Measurements from ENCODE around the gene GBP5.
"Not testable (repeated sequence)": the region's sequence is repeated elsewhere in the genome, so short reads cannot be mapped to it uniquely, and the experiment has no call there.

Gene GBP5, protein sequence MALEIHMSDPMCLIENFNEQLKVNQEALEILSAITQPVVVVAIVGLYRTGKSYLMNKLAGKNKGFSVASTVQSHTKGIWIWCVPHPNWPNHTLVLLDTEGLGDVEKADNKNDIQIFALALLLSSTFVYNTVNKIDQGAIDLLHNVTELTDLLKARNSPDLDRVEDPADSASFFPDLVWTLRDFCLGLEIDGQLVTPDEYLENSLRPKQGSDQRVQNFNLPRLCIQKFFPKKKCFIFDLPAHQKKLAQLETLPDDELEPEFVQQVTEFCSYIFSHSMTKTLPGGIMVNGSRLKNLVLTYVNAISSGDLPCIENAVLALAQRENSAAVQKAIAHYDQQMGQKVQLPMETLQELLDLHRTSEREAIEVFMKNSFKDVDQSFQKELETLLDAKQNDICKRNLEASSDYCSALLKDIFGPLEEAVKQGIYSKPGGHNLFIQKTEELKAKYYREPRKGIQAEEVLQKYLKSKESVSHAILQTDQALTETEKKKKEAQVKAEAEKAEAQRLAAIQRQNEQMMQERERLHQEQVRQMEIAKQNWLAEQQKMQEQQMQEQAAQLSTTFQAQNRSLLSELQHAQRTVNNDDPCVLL

DNA sequence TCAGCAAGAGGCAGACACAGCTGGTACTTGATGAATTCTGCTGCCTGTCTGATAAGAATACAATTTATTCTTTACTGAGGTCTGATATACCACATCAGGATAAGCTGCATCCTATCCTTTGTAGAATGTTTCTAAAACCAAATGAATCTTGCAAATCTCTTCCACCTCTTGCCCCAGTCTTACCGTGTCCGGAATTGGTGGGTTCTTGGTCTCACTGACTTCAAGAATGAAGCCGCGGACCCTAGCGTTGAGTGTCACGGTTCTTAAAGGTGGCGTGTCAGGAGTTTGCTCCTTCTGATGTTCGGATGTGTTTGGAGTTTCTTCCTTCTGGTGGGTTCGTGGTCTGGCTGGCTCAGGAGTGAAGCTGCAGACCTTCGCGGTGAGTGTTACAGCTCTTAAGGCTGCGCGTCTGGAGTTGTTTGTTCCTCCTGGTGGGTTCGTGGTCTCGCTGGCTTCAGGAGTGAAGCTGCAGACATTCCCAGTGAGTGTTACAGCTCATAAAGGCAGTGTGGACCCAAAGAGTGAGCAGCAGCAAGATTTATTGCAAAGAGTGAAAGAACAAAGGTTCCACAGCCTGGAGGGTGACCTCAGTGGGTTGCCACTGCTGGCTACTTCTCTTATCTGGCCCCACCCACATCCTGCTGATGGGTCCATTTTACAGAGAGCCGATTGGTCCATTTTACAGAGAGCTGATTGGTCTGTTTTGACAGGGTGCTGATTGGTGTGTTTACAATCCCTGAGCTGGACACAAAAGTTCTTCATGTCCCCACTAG, at the start of gene GBP5:
TSS of gene GBP5 (minus strand) at position 592 of the 773 bp plus-strand sequence. CDS start 3,305 bp downstream, outside the sequence.
- H3K4me1 ChIP-seq (ENCODE audit: control insufficient read depth, insufficient read depth, low read length), result peaks cover 27% of the 10 kb centered on the region
- H3K9me3 ChIP-seq (ENCODE audit: control insufficient read depth, low read length); H3K9ac ChIP-seq (ENCODE audit: low read length); H3K36me3 ChIP-seq (ENCODE audit: control insufficient read depth, insufficient read depth, low read length, severe bottlenecking); H3K27me3 ChIP-seq (replicated peaks; ENCODE audit: control insufficient read depth, insufficient read depth, low read length); DNase-seq (ENCODE audit: low read depth); H3K4me3 ChIP-seq (ENCODE audit: low read length): not testable (repeated sequence)

DNA sequence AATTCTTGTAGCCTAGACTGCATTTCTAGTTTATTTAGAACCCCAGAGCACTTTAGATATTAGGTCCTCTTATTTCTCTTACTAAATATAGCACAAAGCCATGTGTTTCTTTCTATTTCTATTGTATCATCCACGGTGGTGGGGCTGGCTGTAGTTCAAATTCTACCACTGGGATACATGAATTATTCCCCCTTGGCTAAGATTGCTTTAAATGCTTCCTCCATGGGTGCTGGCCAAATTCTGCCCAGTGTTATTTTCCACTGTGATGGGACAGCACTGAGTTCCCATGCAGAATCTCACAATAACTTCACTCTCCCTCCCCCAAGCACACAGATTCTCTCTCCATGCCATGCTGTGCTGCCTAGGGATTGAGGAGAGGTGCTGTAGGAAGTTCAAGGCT, 49.7 kb upstream of the GBP5 start:
- H3K4me1 ChIP-seq (ENCODE audit: control insufficient read depth, insufficient read depth, low read length), result no peaks in the 10 kb centered on the region
- no peak for DNase-seq (ENCODE audit: low read depth)
- H3K9ac ChIP-seq (ENCODE audit: low read length), result no peak overlapping the region
- no peak overlapping the region for H3K4me3 ChIP-seq (ENCODE audit: low read length)
- H3K27me3 ChIP-seq (replicated peaks; ENCODE audit: control insufficient read depth, insufficient read depth, low read length), result no peaks in the 10 kb centered on the region
- H3K9me3 ChIP-seq (ENCODE audit: control insufficient read depth, low read length), result peaks cover 18% of the 10 kb centered on the region
- no peaks in the 10 kb centered on the region for H3K36me3 ChIP-seq (ENCODE audit: control insufficient read depth, insufficient read depth, low read length, severe bottlenecking)

DNA sequence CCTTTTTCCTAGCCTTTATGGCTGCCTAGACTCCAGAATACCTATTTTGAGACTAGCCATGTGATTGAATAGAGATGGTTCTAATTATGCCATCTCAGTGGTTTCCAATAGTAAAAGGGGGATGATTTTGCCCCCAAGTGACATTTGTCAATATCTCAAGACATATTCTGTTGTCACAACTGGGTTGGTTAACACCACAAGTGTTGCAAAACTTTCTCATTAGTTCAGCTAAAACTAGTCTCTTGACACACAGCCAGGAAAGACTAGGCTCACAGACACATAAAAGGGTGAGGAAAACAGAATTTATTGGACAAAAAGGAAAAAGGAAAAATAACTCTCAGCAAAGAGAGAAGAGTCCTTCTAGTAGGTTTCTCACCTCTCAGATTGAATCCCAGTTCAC, 39.9 kb upstream of the GBP5 start:
- Histone ChIP-seq H3K4me3 (ENCODE audit: low read length) (no peak overlapping the region), H3K9me3 (ENCODE audit: control insufficient read depth, low read length) (no peaks in the 10 kb centered on the region), H3K9ac (ENCODE audit: low read length) (no peak overlapping the region), H3K36me3 (ENCODE audit: control insufficient read depth, insufficient read depth, low read length, severe bottlenecking) (no peaks in the 10 kb centered on the region), H3K27me3 (replicated peaks; ENCODE audit: control insufficient read depth, insufficient read depth, low read length) (no peaks in the 10 kb centered on the region), H3K4me1 (ENCODE audit: control insufficient read depth, insufficient read depth, low read length) (peaks cover 20% of the 10 kb centered on the region)
- no peak for DNase-seq (ENCODE audit: low read depth)

DNA sequence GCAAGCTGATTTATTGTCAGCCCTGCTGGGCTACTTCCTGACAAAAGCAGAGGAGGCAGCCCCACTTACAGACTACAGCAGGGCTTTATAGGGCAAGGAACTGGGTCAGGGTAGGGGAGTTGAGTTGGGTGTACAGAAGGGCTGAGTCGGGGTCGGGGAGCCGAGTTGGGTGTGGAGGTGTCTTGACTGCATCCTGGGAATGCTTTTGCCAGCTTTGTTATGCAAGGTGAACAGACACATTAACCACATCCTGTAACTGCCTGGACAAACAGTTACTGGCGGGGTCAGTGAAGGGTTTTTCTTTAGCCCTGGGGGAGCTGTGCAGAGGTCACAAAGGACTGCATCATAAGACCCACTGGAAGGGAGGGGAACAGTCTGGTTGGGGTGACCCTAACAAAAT, 39.1 kb upstream of the GBP5 start:
- Histone ChIP-seq H3K9me3 (ENCODE audit: control insufficient read depth, low read length) (no peaks in the 10 kb centered on the region), H3K4me1 (ENCODE audit: control insufficient read depth, insufficient read depth, low read length) (peaks cover 20% of the 10 kb centered on the region), H3K36me3 (ENCODE audit: control insufficient read depth, insufficient read depth, low read length, severe bottlenecking) (no peaks in the 10 kb centered on the region), H3K9ac (ENCODE audit: low read length) (no peak overlapping the region), H3K4me3 (ENCODE audit: low read length) (no peak overlapping the region), H3K27me3 (replicated peaks; ENCODE audit: control insufficient read depth, insufficient read depth, low read length) (no peaks in the 10 kb centered on the region)
- no peak for DNase-seq (ENCODE audit: low read depth)

DNA sequence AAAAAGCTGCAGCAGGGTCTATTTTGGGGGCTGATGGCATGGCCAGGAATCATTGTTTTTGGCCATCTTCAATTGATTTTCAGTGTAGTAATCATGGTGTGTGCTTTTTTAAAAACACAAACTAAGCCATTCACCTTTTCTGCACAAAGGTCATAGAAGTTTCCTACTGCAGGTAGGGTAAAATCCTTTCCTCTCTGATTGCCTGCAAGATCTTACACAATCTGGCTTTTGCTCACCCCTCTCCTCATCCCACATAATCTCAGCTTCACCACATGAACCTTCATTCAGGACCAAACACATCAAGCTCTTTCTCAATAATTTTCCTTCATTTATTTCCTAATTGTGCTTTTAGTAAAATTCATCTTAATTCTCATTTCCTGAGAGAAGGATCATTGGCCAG, 38.3 kb upstream of the GBP5 start:
- no peak overlapping the region for H3K9ac ChIP-seq (ENCODE audit: low read length)
- H3K4me1 ChIP-seq (ENCODE audit: control insufficient read depth, insufficient read depth, low read length), result peaks cover 20% of the 10 kb centered on the region
- DNase-seq (ENCODE audit: low read depth), result no peak
- H3K4me3 ChIP-seq (ENCODE audit: low read length), result peak overlapping the region; percentile 51
- no peaks in the 10 kb centered on the region for H3K9me3 ChIP-seq (ENCODE audit: control insufficient read depth, low read length)
- H3K36me3 ChIP-seq (ENCODE audit: control insufficient read depth, insufficient read depth, low read length, severe bottlenecking), result no peaks in the 10 kb centered on the region
- no peaks in the 10 kb centered on the region for H3K27me3 ChIP-seq (replicated peaks; ENCODE audit: control insufficient read depth, insufficient read depth, low read length)

DNA sequence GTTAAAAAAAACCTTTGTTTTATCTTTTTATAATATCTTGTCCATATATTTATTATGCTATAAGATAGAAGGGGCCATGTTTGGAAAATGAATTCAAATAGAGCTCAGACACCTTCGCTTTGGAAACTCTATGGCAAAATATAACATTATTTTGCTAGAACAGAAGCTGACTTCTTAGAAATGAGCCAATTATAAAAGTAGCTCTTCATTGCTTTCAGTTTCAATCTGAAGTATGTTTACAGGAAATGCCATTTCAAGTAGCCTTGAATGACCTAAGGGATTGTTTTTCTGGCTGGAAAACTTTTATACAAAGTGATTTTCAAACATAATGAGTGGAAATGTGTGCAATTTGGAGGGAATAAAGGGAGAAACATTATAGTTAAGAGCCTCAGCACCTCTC, 37.8 kb upstream of the GBP5 start:
- Histone ChIP-seq H3K9ac (ENCODE audit: low read length) (no peak overlapping the region), H3K4me3 (ENCODE audit: low read length) (peak overlapping the region; percentile 51), H3K9me3 (ENCODE audit: control insufficient read depth, low read length) (no peaks in the 10 kb centered on the region), H3K4me1 (ENCODE audit: control insufficient read depth, insufficient read depth, low read length) (peaks cover 20% of the 10 kb centered on the region), H3K36me3 (ENCODE audit: control insufficient read depth, insufficient read depth, low read length, severe bottlenecking) (no peaks in the 10 kb centered on the region), H3K27me3 (replicated peaks; ENCODE audit: control insufficient read depth, insufficient read depth, low read length) (no peaks in the 10 kb centered on the region)
- DNase-seq (ENCODE audit: low read depth), result peak; percentile 66

DNA sequence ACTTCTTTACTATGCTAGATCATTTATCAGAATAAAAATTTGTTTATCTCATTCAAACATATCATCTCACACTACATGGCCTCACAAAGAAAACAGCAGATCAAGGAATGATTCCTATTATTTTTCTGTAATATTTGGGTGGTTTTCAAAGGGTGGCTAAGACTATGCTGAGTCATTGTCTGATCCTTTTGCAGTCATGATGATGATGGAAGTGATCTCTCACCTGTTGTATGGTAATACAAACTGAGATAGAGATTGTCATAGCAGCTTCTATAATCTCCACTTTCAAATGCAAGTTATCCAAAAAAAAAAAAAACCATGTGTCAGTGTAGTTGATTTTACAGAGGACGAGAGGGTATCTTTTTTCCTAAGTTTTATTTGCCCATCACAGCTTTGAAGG, 37.2 kb upstream of the GBP5 start:
- no peak for DNase-seq (ENCODE audit: low read depth)
- no peak overlapping the region for H3K9ac ChIP-seq (ENCODE audit: low read length)
- H3K4me1 ChIP-seq (ENCODE audit: control insufficient read depth, insufficient read depth, low read length), result peaks cover 20% of the 10 kb centered on the region
- no peaks in the 10 kb centered on the region for H3K9me3 ChIP-seq (ENCODE audit: control insufficient read depth, low read length)
- H3K4me3 ChIP-seq (ENCODE audit: low read length), result no peak overlapping the region
- no peaks in the 10 kb centered on the region for H3K27me3 ChIP-seq (replicated peaks; ENCODE audit: control insufficient read depth, insufficient read depth, low read length)
- no peaks in the 10 kb centered on the region for H3K36me3 ChIP-seq (ENCODE audit: control insufficient read depth, insufficient read depth, low read length, severe bottlenecking)

DNA sequence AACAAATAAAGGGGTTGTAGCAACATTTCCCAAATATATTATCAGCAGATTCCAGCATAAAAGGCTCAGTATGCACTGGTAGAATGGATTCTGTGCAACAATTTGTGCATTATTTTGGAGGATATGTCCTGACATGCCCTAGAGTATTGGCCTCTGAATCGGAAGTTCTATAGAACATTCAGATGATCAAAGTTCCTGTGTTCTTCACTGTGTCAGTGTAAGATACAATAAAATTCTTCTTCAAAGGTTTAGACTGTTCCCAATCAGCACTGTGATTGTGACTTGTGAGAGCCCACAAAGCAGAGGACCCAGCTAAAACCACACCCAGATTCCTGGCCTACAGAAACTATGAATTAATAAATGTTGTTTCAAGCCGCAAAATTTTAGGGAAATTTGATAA, 33.6 kb upstream of the GBP5 start:
- DNase-seq (ENCODE audit: low read depth), result no peak
- Histone ChIP-seq H3K4me3 (ENCODE audit: low read length) (no peak overlapping the region), H3K9me3 (ENCODE audit: control insufficient read depth, low read length) (no peaks in the 10 kb centered on the region), H3K9ac (ENCODE audit: low read length) (no peak overlapping the region), H3K36me3 (ENCODE audit: control insufficient read depth, insufficient read depth, low read length, severe bottlenecking) (no peaks in the 10 kb centered on the region), H3K27me3 (replicated peaks; ENCODE audit: control insufficient read depth, insufficient read depth, low read length) (no peaks in the 10 kb centered on the region), H3K4me1 (ENCODE audit: control insufficient read depth, insufficient read depth, low read length) (peaks cover 14% of the 10 kb centered on the region)

DNA sequence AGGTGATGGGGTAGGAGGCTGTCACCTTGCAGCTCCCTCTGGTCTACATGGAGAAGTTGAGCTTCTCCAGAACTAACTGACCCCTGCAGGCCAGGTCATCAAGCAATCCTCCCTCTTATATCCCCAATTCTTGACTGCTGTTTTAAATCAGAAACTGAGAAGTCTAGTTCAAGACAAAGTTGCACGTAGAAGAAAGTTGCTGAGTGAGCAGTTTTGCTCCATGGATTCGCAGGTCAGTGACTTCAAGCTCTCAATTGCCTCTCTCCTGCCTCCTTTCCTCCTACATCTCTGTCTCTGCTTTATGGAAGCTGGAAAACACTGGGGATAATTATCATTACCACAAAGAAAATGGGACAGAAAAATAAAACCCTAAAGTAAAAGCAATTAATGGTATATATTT, 32.8 kb upstream of the GBP5 start:
- no peaks in the 10 kb centered on the region for H3K36me3 ChIP-seq (ENCODE audit: control insufficient read depth, insufficient read depth, low read length, severe bottlenecking)
- H3K27me3 ChIP-seq (replicated peaks; ENCODE audit: control insufficient read depth, insufficient read depth, low read length), result no peaks in the 10 kb centered on the region

DNA sequence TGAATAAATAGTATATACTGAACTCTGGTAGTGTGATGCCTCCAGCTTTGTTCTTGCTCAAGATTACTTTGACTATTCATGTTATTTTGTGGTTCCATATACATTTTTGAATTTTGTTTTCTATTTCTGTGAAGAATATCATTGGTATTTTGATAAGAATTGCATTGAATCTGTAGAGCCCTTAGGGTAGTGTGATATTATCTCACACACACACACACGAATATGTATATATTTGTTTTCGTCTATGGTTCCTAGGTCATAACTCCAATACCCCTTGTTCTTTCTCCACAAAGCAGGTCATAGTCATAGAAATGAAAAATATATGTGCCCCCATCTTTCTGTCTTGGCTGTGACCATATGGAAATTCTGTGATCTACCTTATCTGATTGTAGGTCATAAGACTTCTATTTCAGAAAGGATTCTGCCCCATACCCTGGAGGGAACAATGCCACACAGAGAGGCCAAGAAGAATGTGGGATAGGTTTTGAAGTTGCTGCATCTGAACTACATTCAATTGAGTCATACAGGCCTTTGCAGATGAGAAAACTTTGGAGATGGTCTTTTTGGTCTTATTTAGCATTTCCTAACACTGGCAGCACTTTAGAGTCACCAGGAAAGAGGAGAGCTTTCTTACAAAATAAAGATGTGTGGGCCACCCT, 32.0 kb upstream of the GBP5 start:
- Histone ChIP-seq H3K36me3 (ENCODE audit: control insufficient read depth, insufficient read depth, low read length, severe bottlenecking) (no peaks in the 10 kb centered on the region), H3K27me3 (replicated peaks; ENCODE audit: control insufficient read depth, insufficient read depth, low read length) (no peaks in the 10 kb centered on the region), H3K4me3 (ENCODE audit: low read length) (no peak overlapping the region), H3K4me1 (ENCODE audit: control insufficient read depth, insufficient read depth, low read length) (no peaks in the 10 kb centered on the region), H3K9me3 (ENCODE audit: control insufficient read depth, low read length) (no peaks in the 10 kb centered on the region), H3K9ac (ENCODE audit: low read length) (no peak overlapping the region)
- DNase-seq (ENCODE audit: low read depth), result no peak

More for the DNA sequence above, 32.8 kb upstream of the GBP5 start:
- no peak for DNase-seq (ENCODE audit: low read depth)
- H3K9ac ChIP-seq (ENCODE audit: low read length), result no peak overlapping the region
- peaks cover 6% of the 10 kb centered on the region for H3K4me1 ChIP-seq (ENCODE audit: control insufficient read depth, insufficient read depth, low read length)
- H3K9me3 ChIP-seq (ENCODE audit: control insufficient read depth, low read length), result no peaks in the 10 kb centered on the region
- no peak overlapping the region for H3K4me3 ChIP-seq (ENCODE audit: low read length)

All from adipocyte (in vitro differentiated cells).